Epithelial cell of prostate (primary cell): ENCODE results near the gene RHBDF1.
"Not testable (repeated sequence)": the region's sequence is repeated elsewhere in the genome, so short reads cannot be mapped to it uniquely, and the experiment has no call there.

Experiments used
- DNase-seq: peaks from one replicate; pipeline ENCODE4 v3.0.0-alpha.2; 2011; ENCODE audit warnings: low read depth, low spot score
- H3K27ac ChIP-seq: fragments of 450-650 bp; 2 replicates; pipeline ENCODE4 v1.5.1; 2017; ENCODE audit warnings: mild to moderate bottlenecking

The RHBDF1 gene

DNA sequence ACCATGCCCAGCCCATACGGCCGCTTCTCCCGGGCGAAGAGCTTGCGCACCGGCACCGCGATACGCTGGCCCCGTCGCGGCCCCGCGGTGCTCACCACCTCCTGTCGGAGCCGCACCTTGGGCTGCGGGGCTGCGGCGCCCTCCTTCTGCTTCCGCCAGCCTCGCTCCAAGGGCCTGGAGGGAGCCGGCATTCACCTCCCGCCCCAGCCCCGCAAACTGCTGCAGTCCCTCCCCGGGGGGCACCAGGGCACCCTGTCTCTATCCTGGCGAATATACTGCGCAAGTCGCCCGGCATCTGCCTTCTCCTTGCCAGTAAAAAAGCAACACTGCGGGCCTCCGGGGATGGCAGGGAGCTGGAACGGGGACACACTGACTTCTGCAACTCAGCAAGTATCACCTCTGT lies 10.6 kb downstream of the RHBDF1 start:
- H3K27ac ChIP-seq = no peak overlapping the region
- DNase-seq = no peak

DNA sequence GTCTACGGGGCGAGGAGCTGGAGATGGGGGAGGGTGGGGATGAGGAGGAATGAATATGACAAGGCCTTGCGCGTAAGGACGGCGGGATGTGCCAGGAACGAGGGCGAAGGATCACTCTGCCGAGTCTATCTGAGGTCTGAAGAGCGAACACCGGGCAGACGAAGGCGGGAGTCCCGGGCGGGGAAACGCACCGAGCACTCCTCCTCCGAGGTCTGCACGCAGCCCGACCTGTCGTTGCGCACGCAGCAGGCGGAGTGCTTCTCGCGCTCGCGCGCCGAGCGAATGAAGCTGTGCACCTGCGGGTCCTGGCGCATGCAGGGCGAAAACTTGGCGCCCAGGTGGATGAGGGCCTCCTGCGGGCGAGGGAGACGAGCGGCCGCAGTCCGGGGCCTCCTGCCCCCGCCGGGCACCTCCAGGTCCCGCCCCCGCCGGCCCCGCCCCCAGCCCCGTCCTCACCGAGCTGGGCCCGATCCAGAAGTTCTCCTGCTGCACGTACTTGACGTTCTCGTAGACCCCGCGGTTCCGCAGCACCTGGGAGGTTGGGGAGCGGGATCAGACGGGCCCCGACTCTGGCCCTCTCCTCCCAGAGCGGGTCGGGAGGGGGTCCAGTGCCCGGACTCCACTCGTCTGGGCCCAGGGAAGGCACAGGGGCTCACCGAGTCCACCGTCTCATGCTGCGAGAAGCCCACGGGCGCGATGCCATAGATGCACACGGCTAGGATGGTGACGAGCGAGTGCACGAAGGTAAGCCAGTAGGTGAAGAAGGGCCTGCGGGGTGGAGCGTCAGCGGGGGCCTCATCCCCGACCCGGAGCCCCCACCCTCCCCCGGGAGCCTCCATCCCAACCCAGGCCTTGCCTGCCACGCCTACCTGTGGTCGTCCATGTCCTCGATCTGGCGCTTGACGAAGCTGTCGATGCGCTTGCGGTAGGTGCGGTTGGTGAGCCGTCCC lies 11.2 kb downstream of the RHBDF1 start:
- no peak overlapping the region for H3K27ac ChIP-seq
- no peak for DNase-seq

GRCh38 chr16:60166-60565 lies 12.3 kb downstream of the RHBDF1 start:
- no peak overlapping the region for H3K27ac ChIP-seq
- no peak for DNase-seq

- DNase-seq = no peak
- H3K27ac ChIP-seq = no peak overlapping the region
These were observed 12.9 kb downstream of the RHBDF1 start for GRCh38 chr16:59440-60059.

DNA sequence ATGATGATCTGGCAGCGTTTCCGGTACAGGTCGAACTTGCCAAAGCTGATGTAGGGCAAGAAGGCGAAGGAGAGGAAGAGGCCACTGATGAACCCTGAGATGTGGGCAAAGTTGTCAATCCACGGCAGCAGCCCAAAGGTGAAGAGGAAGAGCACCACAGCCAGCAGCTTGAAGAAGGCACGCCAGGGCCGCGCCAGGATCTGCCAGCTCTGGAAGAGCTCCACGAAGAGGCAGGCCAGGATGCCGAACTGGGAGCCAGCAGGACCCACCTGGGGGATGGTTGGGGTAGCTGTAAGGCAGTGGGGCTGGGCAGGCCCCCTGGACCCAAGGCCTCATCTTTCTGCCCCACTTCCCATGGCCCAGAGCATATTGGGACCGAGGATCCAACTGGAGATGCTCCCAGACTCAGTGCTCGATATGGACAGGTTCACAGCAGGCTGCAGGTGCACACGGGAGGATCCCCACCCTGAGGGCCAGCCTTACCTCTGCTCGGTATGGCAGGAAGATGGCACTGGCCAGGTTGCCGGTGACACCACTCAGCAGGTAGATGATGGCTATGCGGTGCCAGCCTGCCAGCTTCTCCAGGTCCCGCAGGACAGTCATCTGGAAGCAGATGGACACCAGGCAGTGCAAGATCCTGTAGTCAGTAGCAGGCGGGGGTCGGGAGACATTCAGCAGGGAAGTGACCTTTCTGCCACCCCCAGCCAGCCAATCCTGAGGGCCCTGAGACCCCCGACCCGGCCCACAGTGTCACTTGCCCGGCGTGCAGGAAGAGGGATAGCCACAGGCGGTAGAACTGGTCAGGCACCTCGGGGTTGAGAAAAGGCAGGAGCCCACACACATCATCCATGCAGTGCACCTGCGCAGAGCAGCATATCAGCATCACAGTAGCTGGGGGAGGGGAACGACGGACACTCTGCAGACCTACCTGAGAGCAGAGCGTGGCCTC lies 13.7 kb downstream of the RHBDF1 start:
- H3K27ac ChIP-seq = no peak overlapping the region
- DNase-seq = no peak

DNA sequence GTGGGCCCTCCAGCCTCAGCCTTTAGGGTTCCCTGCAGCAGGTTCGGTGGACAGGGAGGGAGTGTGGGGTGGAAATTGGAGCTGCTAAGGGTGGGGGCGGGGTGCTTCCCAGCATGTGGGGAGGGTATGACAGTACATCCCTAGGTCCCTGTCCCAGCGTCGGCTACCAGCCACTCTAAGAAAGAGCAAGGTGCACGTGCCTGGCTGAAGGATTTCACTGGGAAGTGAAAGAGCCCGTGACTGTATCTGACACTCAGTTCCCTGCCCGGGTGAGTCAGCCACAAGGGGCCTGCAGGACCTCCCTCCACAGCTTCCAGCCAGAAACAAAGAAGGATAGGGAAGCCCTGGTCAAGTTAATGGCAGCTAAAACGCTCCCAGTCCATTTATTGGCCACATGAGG lies 14.7 kb downstream of the RHBDF1 start:
- DNase-seq = no peak
- no peak overlapping the region for H3K27ac ChIP-seq

DNA sequence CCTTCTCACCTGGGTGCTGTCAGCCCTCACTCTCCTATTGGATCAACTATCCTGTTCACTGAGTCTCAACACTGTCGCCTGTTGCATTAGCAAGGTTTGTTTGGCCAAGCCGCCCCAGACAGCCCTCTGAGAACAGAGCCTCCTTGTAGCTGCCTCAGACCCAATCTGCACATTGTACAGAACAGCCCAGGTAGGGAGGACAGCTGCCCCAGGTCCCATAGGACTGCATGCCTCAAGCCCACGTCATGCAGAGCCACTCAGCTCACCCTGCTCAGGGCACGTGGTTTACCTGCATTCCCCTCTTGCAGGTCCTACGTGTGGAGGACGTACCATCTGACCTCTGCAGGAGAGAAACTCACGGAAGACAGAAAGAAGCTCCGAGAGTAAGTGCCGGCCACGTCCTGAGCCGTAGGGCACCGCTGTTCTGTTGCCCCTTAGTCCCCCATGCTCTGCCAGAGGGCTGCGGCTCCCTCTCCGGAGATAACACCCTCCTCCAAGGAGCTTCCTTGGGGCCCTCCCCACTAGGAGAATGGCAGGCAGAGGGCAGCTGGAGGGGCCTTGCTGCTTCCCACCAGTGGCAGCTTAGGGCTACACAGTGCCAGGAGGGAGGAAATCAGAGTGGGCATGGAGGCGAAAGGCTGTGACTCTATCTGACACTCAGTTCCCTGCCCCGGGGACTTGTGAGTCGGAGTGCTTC lies 16.1 kb downstream of the RHBDF1 start:
- DNase-seq = no peak
- no peak overlapping the region for H3K27ac ChIP-seq

- DNase-seq = no peak
These were observed 16.8 kb downstream of the RHBDF1 start for GRCh38 chr16:55571-56136.

GRCh38 chr16:54237-54581 lies 18.2 kb downstream of the RHBDF1 start:
- no peak for DNase-seq
- H3K27ac ChIP-seq = no peak overlapping the region

More at GRCh38 chr16:55571-56136, 16.8 kb downstream of the RHBDF1 start:
- H3K27ac ChIP-seq = no peak overlapping the region

- peak within 1 kb of the TSS; percentile 29 for H3K27ac ChIP-seq
- DNase-seq = peak; percentile 89
These were observed 18.8 kb downstream of the RHBDF1 start, which contains the start of the genes POLR3K and SNRNP25 for GRCh38 chr16:53346-54236. POLR3K (minus strand) TSS chr16:53608; CDS start chr16:53586, 22 bp downstream. SNRNP25 (plus strand) TSS chr16:53828; CDS start chr16:54017, 189 bp downstream.

DNA sequence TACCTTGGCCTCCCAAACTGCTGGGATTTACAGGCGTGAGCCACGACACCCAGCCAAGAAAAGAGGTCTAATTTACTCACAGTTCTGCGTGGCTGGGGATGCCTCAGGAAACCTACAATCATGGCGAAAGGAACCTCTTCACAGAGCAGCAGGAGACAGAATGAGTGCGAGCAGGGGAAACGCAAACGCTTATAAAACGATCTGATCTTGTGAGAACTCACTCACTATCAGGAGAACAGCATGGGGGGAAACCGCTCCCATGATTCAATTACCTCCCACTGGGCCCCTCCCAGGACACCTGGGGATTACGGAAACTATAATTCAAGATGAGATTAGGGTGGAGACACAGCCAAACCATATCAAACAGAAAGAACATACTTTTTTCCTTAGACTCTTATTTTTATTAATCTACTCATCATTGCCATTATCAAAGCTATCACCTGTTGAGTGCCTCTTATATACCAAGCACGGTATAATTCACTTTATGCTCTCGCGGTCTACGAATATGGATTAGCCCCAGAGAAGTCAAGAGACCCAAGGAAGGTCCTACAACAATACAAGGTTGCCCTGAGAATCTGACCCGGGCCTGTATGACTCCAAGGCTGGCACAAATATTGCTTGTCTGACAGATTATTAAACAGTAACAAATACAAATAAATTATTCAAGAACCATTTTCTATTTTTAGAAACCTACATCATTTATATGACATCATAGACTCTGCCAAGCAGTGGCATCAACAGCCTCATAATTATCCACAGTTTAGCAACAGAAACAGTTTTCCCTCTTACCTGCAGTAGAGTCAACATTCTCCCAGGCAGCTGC lies 21.5 kb downstream of the RHBDF1 start:
- no peak overlapping the region for H3K27ac ChIP-seq
- no peak for DNase-seq

DNA sequence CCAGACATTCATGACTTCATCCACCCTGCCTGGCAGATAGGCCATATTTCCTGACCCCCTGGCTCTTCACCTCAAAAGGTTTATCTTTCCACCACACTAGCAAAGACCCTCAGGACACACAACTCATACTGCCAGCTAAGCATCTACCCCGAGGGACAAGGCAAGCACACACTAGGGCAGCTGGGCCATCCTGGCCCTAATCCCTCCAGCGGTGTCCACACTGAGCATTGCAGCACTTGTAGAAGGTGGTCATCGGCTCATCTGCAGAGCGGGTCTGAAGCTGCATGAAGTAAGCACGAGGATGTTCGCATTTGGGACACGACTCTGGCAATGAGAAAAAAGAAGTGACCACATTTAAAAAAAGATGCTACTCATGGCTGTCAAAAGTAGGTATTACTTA lies 25.2 kb downstream of the RHBDF1 start:
- H3K27ac ChIP-seq = no peak overlapping the region
- no peak for DNase-seq

DNA sequence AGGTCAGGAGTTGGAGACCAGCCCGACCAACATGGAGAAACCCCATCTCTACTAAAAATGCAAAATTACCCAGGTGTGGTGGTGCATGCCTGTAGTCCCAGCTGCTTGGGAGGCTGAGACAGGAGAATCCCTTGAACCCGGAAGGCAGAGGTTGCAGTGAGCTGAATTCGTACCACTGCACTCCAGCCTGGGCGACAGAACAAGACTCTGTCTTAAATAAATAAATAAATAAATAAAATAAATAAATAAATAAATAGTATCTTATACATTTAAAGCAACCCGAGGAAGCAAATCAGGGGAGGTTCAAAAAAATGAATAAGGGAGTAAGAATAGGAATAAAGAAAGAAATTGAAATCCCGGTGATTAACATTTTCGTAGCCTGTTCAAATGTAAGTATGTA lies 25.9 kb downstream of the RHBDF1 start:
- H3K27ac ChIP-seq, DNase-seq: not testable (repeated sequence)

DNA sequence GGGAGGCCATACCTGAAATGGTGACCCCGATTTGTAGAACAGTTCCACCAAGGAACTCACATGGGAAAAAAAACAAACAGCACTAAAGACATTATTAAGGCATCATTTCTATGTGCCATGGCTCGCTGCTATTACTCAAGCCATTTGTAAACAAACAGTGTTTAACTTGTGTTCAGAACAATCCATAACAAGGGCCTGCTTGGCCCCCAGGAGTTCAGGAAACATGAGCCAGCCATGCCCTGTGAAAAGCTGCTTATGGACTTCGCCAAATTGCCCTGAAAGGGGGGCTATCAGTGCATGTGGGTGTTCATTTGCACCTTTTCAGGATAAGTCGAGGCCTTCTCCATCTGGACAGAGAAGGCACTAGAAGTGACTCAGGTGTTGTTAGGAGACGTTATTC lies 27.0 kb downstream of the RHBDF1 start:
- no peak for DNase-seq
- no peak overlapping the region for H3K27ac ChIP-seq

DNA sequence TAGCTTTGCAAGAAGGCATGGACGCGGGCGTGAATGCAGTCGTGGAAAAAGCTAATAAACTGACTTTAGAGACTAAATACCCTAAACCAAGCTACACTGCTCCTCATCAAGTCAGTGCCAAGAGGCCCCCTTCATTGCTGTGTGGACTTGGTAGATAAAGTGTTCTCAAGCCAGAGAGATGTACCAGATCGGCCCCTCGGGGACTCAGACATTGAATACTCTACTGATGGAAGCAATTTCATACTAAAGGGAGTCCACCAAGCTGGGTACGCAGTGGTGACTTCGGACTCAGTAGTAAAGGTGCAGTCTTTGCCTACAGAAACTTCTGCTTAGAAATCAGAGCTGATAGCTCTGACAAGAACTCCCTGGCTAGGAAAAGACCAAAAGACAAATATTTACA lies 27.8 kb downstream of the RHBDF1 start:
- no peak overlapping the region for H3K27ac ChIP-seq
- DNase-seq = no peak

DNA sequence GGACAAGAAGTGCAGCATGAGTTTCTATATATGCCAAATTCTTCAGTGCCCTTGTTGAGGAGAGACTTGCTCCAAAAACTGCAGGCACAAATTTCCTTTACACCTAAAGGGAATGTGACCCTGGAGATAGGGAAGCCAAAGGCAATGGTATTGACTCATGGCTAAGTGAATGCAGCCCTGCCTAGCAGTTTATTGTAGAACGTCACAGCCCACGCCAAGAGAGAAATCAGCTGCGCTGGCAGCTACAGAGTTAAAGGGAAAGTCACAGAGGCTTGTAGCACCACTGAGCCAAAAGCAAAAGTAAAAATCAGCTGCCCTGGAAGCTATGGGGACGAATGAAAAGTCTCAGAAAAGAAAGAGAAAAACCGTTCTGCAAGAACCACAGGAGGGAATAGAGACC lies 29.1 kb downstream of the RHBDF1 start:
- H3K27ac ChIP-seq = no peak overlapping the region
- DNase-seq = no peak

GRCh38 chr16:42691-43090 lies 29.7 kb downstream of the RHBDF1 start:
- no peak for DNase-seq
- H3K27ac ChIP-seq = no peak overlapping the region

DNA sequence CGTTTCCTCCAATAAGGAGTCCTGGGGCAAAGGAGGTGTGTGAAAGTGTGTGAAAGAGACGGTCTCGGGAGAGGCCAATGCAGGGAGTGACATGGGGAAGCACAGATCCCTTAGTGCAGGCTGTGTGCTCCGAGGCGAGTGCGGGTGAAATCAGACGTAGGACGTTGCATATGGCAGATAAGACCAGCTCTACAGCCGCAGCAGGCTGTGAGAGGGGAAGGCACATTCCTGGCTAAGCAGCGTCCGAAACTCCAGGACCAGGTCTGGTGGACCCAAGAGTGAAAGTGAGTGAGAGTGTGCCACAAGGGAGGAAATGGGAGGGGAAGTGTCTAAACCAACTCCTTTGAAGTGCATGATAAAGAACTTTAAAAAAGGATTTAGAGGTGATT lies 30.4 kb downstream of the RHBDF1 start:
- no peak for DNase-seq
- no peak overlapping the region for H3K27ac ChIP-seq
